ENCODE data around the gene PTGFRN. TPM values are rescaled to one million over a fixed set of nuclear protein-coding genes. Genes with fewer than 3 reads are reported as not detected.

The PTGFRN gene
- total and polyA plus RNA-seq, 2 of the 13 experiments (the other 11 are each of a cell fraction or from before 2014, with no cell fraction given), result 3.3 to 11.3 TPM

GRCh38 chr1:116934586-116935207 lies 25.0 kb downstream of the PTGFRN start (continued):
- TF ChIP-seq ARID5B (CRISPR knock-in tag; IDR thresholded peaks at IDR 0.05) (peak; percentile 67; the same call in 1 of the 2 replicates), KMT2B (CRISPR knock-in tag; IDR thresholded peaks at IDR 0.05) (0 out of 2 replicates have a peak, but pooled peaks have one; percentile 32), FOXP4 (CRISPR knock-in tag; IDR thresholded peaks at IDR 0.05) (peak; percentile 62), ZNF331 (CRISPR knock-in tag; IDR thresholded peaks at IDR 0.05) (no peak), STAG1 (CRISPR knock-in tag; IDR thresholded peaks at IDR 0.05) (peak; percentile 16; the same call in 1 of the 2 replicates), ATF7 (IDR thresholded peaks at IDR 0.05) (peak; percentile 90), ATF7 (CRISPR knock-in tag; IDR thresholded peaks at IDR 0.05) (no peak), PPARG (CRISPR knock-in tag; conservative IDR thresholded peaks at IDR 0.05) (0 out of 2 replicates have a peak, but pooled peaks have one; percentile 45), BCL6 (CRISPR knock-in tag; IDR thresholded peaks at IDR 0.05) (peak; percentile 31; the same call in 1 of the 2 replicates), KAT8 (CRISPR knock-in tag; IDR thresholded peaks at IDR 0.05) (0 out of 2 replicates have a peak, but pooled peaks have one; percentile 11), ZNF644 (CRISPR knock-in tag; IDR thresholded peaks at IDR 0.05; ENCODE audit: low read depth) (no peak), PAXIP1 (CRISPR knock-in tag; conservative IDR thresholded peaks at IDR 0.05) (0 out of 2 replicates have a peak, but pooled peaks have one; percentile 23), ZNF451 (CRISPR knock-in tag; IDR thresholded peaks at IDR 0.05) (no peak), CEBPG (CRISPR knock-in tag; IDR thresholded peaks at IDR 0.05) (peak; percentile 70), SOX6 (IDR thresholded peaks at IDR 0.05) (no peak), SOX6 (CRISPR knock-in tag; IDR thresholded peaks at IDR 0.05) (peak; percentile 59; the same call in 1 of the 2 replicates), ZBTB3 (CRISPR knock-in tag; IDR thresholded peaks at IDR 0.05; ENCODE audit: borderline replicate concordance, low read depth) (no peak), BRD4 (CRISPR knock-in tag; IDR thresholded peaks at IDR 0.05) (no peak), FOXP1 (IDR thresholded peaks at IDR 0.05) (no peak), FOXP1 (CRISPR knock-in tag; IDR thresholded peaks at IDR 0.05) (peak; percentile 76), TBP (CRISPR knock-in tag; IDR thresholded peaks at IDR 0.05) (no peak)
- TF ChIP-seq, protein P1, sequence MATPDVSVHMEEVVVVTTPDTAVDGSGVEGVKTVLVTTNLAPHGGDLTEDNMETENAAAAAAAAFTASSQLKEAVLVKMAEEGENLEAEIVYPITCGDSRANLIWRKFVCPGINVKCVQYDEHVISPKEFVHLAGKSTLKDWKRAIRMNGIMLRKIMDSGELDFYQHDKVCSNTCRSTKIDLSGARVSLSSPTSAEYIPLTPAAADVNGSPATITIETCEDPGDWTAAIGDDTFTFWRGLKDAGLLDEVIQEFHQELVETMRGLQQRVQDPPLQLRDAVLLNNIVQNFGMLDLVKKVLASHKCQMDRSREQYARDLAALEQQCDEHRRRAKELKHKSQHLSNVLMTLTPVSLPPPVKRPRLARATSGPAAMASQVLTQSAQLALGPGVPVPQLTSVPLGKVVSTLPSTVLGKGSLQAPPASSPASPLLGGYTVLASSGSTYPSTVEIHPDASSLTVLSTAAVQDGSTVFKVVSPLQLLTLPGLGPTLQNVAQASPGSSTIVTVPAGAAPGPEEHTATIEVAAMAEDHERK (CRISPR knock-in tag; IDR thresholded peaks at IDR 0.05; ENCODE audit: low read depth), result no peak

Data from HepG2 (cell line).